Neutrophil (primary cell): ENCODE measurements around the gene NEIL3.
"Not testable (repeated sequence)": the region's sequence is repeated elsewhere in the genome, so short reads cannot be mapped to it uniquely, and the experiment has no call there.

ENCODE experiments used
- H3K27ac ChIP-seq: fragments of 200-600 bp; sonication (generic); 2 replicates; pipeline ENCODE4 v1.5.1; 2016; ENCODE audit warnings: mild to moderate bottlenecking, moderate library complexity
- H3K27me3 ChIP-seq: fragments of 200-600 bp; sonication (generic); 2 replicates; pipeline ENCODE4 v1.6.0; 2016; ENCODE audit warnings: mild to moderate bottlenecking
- H3K36me3 ChIP-seq: fragments of 200-600 bp; sonication (generic); 2 replicates; pipeline ENCODE4 v1.5.1; 2017
- H3K4me1 ChIP-seq, 2 experiments: fragments of 200-600 bp in 1 of 2; sonication (generic) in 1 of 2; 1 replicate in 1 of 2; 2 replicates in 1 of 2; pipeline versions ENCODE4 v1.5.1 to v1.6.1; 2013 to 2016; ENCODE audit warnings: low read depth in 1 of 2, low read length in 1 of 2, mild to moderate bottlenecking in 1 of 2, moderate library complexity in 1 of 2; ENCODE audit not compliant: control insufficient read depth in 1 of 2, insufficient read depth in 1 of 2
- H3K4me3 ChIP-seq, 2 experiments: fragments of 200-600 bp in 1 of 2; sonication (generic) in 1 of 2; 1 replicate in 1 of 2; 2 replicates in 1 of 2; pipeline ENCODE4 v1.5.1; 2013 to 2016; ENCODE audit warnings: low read depth in 1 of 2, low read length in 1 of 2, mild to moderate bottlenecking in 1 of 2, moderate library complexity in 1 of 2
- H3K9me3 ChIP-seq: fragments of 200-600 bp; sonication (generic); 2 replicates; pipeline ENCODE4 v1.5.1; 2016
- TF ChIP-seq, protein P1 (sequence below): fragments of 200-600 bp; sonication (generic); IDR thresholded peaks from 2 replicates; pipeline ENCODE4 v1.5.1; 2016; ENCODE audit warnings: antibody characterized with exemption

The NEIL3 gene

DNA sequence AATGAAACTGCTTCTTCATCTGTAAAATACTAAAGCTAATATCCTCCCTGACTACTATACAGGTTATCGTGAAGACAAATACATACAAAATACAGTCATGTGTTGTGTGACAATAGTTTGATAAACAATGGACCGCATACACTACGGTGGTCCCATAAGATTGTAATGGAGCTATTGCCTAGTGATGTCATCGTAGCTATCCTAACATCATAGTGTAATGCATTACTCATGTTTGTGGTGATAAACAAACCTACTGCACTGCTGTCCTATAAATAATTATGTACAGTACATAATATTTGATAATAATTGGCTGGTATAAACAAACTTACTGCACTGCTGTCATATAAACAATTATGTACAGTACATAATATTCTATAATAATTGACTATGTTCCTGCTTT lies 5.6 kb upstream of the NEIL3 start:
- H3K27me3 ChIP-seq = no peaks in the 10 kb centered on the region
- TF ChIP-seq, protein P1, sequence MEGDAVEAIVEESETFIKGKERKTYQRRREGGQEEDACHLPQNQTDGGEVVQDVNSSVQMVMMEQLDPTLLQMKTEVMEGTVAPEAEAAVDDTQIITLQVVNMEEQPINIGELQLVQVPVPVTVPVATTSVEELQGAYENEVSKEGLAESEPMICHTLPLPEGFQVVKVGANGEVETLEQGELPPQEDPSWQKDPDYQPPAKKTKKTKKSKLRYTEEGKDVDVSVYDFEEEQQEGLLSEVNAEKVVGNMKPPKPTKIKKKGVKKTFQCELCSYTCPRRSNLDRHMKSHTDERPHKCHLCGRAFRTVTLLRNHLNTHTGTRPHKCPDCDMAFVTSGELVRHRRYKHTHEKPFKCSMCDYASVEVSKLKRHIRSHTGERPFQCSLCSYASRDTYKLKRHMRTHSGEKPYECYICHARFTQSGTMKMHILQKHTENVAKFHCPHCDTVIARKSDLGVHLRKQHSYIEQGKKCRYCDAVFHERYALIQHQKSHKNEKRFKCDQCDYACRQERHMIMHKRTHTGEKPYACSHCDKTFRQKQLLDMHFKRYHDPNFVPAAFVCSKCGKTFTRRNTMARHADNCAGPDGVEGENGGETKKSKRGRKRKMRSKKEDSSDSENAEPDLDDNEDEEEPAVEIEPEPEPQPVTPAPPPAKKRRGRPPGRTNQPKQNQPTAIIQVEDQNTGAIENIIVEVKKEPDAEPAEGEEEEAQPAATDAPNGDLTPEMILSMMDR = no peak
- H3K27ac ChIP-seq = no peak overlapping the region
- H3K36me3 ChIP-seq = no peaks in the 10 kb centered on the region
- no peaks in the 10 kb centered on the region for H3K9me3 ChIP-seq
- peaks cover 51 to 57% of the 10 kb centered on the region in 2 experiments for H3K4me1 ChIP-seq
- H3K4me3 ChIP-seq = no peak overlapping the region

DNA sequence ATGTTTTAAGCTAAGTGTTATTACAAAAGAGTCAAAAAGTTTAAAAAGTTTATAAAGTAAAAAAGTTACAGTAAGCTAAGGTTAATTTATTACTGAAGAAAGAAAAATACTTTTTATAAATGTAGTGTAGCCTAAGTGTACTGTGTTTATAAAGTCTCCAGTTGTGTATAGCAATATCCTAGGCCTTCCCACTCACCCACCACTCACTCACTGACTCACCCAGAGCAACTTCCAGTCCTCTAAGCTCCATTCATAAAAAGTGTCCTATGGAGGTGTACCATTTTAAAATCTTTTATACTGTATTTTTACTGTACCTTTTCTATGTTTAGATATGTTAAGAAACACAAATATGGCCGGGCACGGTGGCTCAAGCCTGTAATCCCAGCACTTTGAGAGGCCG lies 4.8 kb upstream of the NEIL3 start:
- H3K4me1 ChIP-seq = peaks cover 59 to 63% of the 10 kb centered on the region in 2 experiments
- not testable (repeated sequence) for H3K27ac ChIP-seq, H3K27me3 ChIP-seq, H3K36me3 ChIP-seq, H3K9me3 ChIP-seq, H3K4me3 ChIP-seq

DNA sequence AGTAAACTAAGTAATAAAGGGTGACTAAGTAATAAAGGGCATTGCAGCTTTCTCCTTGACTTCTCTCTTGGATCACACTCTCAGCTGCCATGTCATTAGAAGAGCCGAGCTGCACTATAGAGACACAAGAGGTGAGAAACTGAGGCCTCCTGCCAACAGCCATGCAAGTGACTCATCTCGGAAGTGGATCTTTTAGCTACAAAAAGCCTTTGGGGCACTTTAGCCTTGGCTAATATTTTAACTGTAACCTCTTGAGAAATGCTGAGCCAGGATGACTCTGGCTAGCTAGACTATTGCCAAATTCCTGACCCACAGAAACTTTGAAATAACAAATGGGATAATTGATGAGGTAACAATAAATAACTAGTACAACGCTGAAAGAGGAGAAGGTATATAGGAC lies 1.5 kb upstream of the NEIL3 start:
- peak overlapping the region in 1 of 2 experiments; percentile 9 for H3K4me3 ChIP-seq
- peaks cover 46 to 59% of the 10 kb centered on the region in 2 experiments for H3K4me1 ChIP-seq
- no peaks in the 10 kb centered on the region for H3K36me3 ChIP-seq
- H3K27me3 ChIP-seq = no peaks in the 10 kb centered on the region
- TF ChIP-seq, protein P1 = no peak
- H3K9me3 ChIP-seq = no peaks in the 10 kb centered on the region
- peak overlapping the region; percentile 67 for H3K27ac ChIP-seq

DNA sequence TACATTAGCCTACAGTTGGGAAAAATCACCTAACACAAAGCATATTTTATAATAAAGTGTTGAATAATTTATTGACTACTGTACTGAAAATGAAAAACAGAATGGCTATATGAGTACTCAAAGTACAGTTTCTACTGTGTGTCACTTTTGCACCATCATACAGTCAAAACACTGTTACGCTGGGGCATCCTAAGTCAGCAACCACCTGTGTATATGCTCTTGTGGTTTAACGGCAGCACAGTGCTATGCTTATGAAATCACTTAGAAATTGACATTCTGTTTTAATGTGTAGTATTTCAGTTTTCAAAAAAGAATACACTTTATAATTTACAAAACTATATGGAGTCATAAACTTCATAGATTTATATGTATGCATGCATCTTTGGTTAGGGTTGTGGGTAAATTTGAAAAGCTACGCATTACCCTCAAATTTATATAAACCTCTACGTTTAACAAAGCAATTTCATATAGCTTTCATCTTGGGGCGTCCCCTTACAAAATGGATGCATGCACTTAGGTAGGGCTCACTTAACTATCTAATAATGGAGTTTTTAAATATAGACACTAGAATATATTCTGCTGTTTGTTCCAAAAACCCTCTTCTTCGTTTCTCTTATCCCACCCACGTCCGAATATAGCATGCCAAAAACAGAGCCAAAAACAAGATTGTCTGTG lies 690 bp upstream of the NEIL3 start:
- H3K9me3 ChIP-seq = no peaks in the 10 kb centered on the region
- H3K4me1 ChIP-seq = peaks cover 44 to 56% of the 10 kb centered on the region in 2 experiments
- H3K36me3 ChIP-seq = no peaks in the 10 kb centered on the region
- peak overlapping the region; percentile 68 to 72 for H3K4me3 ChIP-seq
- peak overlapping the region; percentile 67 for H3K27ac ChIP-seq
- TF ChIP-seq, protein P1 = no peak
- no peaks in the 10 kb centered on the region for H3K27me3 ChIP-seq

DNA sequence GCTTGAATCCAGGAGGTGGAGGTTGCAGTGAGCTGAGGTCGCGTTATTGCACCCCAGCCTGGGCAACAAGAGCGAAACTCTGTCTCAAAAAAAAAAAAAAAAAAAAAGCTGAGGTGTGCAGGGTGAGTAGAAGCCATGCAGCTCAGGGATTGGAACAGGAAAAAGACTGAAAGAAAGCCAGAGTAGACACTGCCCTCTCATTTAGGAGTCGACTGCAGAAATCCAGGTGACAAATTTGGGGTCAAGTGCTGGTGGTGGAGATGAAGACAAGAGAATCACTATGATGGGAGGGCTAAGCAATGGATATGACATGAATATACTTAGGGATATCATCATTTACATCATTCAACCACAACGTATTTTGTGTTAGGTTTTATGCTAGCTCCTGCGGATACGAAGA lies 1.9 kb downstream of the NEIL3 start:
- Histone ChIP-seq H3K4me3 (no peak overlapping the region), H3K27ac (no peak overlapping the region), H3K9me3 (no peaks in the 10 kb centered on the region), H3K36me3 (no peaks in the 10 kb centered on the region), H3K27me3 (no peaks in the 10 kb centered on the region), H3K4me1 (peaks cover 56 to 57% of the 10 kb centered on the region in 2 experiments)
- TF ChIP-seq, protein P1 = no peak

DNA sequence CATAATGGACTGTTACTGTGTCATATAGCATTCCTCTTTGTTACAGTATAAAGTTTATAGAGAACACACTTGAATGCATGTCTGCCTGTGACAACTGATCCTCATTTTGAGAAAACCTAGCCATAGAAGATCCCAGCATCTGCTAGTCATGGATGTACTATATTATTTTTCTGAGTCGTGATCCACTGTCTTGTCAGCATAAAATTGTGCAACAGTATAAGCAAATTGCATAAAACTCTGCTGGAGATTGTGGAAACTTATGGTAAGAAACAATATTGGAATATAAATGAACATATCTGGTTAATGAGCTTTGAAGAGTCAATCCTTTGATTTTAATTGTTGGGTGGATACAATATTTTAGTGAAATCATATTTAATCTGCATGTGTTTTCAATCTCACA lies 3.6 kb downstream of the NEIL3 start:
- H3K27ac ChIP-seq = no peak overlapping the region
- no peaks in the 10 kb centered on the region for H3K27me3 ChIP-seq
- H3K9me3 ChIP-seq = no peaks in the 10 kb centered on the region
- no peak overlapping the region for H3K4me3 ChIP-seq
- H3K36me3 ChIP-seq = no peaks in the 10 kb centered on the region
- TF ChIP-seq, protein P1 = no peak
- peaks cover 40 to 51% of the 10 kb centered on the region in 2 experiments for H3K4me1 ChIP-seq
